ENCODE results near the gene WSB1. TPM values are rescaled to one million over a fixed set of nuclear protein-coding genes. Genes with fewer than 3 reads are reported as not detected.

WSB1 gene
- 91.5 and 129 TPM in 2 replicates for total RNA-seq

GRCh38 chr17:27293898-27294688 is at the start of gene WSB1:
Gene WSB1, plus strand, starts transcription at chr17:27294114. Its CDS starts 282 bp downstream, at chr17:27294396.

Other genes starting within 250 kb of the WSB1 start
- gene KSR1, start 162.3 kb downstream of the WSB1 start, total RNA-seq: 16.6 and 23.5 TPM in 2 replicates

Data from cardiac atrium fibroblast (primary cell).